Peyer's patch (tissue), 4 donors: ENCODE measurements around the gene PKNOX2.

Source experiments
- CTCF ChIP-seq, 6 experiments: fragments of 450-650 bp in 4 of 6; fragments of 200-600 bp in 2 of 6; sonication (generic) in 1 of 6; IDR thresholded peaks; one replicate each; pipeline ENCODE4 v1.5.1; 2017 to 2019; ENCODE audit warnings: antibody characterized with exemption in 6 of 6, mild to moderate bottlenecking in 3 of 6, moderate library complexity in 1 of 6
- POLR2A ChIP-seq, 2 donors: fragments of 450-650 bp; IDR thresholded peaks; one replicate each; pipeline ENCODE4 v1.5.1; 2017; ENCODE audit warnings: antibody characterized with exemption in 2 of 2, mild to moderate bottlenecking in 2 of 2, moderate library complexity in 2 of 2

GRCh38 chr11:125173027-125173426, 8.5 kb downstream of the PKNOX2 start:
- no peak for TF ChIP-seq CTCF (IDR thresholded peaks at IDR 0.05)
- TF ChIP-seq POLR2A (IDR thresholded peaks at IDR 0.05) = no peak
